Measurements from ENCODE around the gene ZBP1.

Gene ZBP1

DNA sequence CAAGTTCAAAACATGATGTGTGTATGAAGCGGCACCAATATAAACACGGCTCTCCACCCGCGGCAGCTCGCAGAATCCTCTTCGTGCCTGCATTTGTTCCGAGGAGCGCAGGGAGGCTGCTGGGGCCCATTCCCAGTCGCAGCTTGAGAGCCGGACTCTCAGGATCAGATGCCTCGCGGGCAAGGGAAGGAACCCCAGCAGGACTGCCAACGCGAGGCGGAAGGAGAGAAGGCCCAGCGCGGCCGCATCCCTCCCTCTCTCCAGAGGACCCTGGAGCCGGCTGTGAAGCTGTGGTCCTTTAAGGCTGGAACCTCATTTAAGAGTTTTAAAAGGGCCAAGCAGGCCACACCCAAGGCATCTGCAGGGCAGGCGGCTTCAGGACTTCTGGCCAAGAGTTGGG, 44.2 kb upstream of the ZBP1 start:
- H3K9me3 ChIP-seq (ENCODE audit: insufficient read depth, low read length) = no peaks in the 10 kb centered on the region
- H3K4me2 ChIP-seq (ENCODE audit: low read length) = no peak overlapping the region
- H2AFZ ChIP-seq (ENCODE audit: low read depth, low read length) = no peak overlapping the region
- H3K9ac ChIP-seq (ENCODE audit: low read length) = no peak overlapping the region
- no peaks in the 10 kb centered on the region for H4K20me1 ChIP-seq (ENCODE audit: insufficient read depth, low read length)
- no peaks in the 10 kb centered on the region for H3K4me1 ChIP-seq (ENCODE audit: low read length)
- no peaks in the 10 kb centered on the region for H3K36me3 ChIP-seq (replicated peaks; ENCODE audit: low read depth, low read length)
- no peaks in the 10 kb centered on the region for H3K79me2 ChIP-seq (ENCODE audit: low read length)
- H3K4me3 ChIP-seq (ENCODE audit: low read length) = no peak overlapping the region
- TF ChIP-seq CTCF (IDR thresholded peaks at IDR 0.05; ENCODE audit: low read depth, low read length) = no peak
- no peak for TF ChIP-seq EZH2phosphoT487 (IDR thresholded peaks at IDR 0.05; ENCODE audit: low read depth)
- no peak overlapping the region for H3K27ac ChIP-seq (ENCODE audit: low read length)
- H3K27me3 ChIP-seq (ENCODE audit: low read depth, low read length) = peaks cover 32% of the 10 kb centered on the region

- H3K4me2 ChIP-seq (ENCODE audit: low read length) = no peak overlapping the region
- no peaks in the 10 kb centered on the region for H3K9me3 ChIP-seq (ENCODE audit: insufficient read depth, low read length)
- H4K20me1 ChIP-seq (ENCODE audit: insufficient read depth, low read length) = no peaks in the 10 kb centered on the region
- no peaks in the 10 kb centered on the region for H3K4me1 ChIP-seq (ENCODE audit: low read length)
- no peak overlapping the region for H3K4me3 ChIP-seq (ENCODE audit: low read length)
- H3K79me2 ChIP-seq (ENCODE audit: low read length) = no peaks in the 10 kb centered on the region
- no peak overlapping the region for H2AFZ ChIP-seq (ENCODE audit: low read depth, low read length)
- H3K36me3 ChIP-seq (replicated peaks; ENCODE audit: low read depth, low read length) = no peaks in the 10 kb centered on the region
- no peak overlapping the region for H3K27ac ChIP-seq (ENCODE audit: low read length)
- H3K27me3 ChIP-seq (ENCODE audit: low read depth, low read length) = peaks cover 35% of the 10 kb centered on the region
- H3K9ac ChIP-seq (ENCODE audit: low read length) = no peak overlapping the region
- TF ChIP-seq EZH2phosphoT487 (IDR thresholded peaks at IDR 0.05; ENCODE audit: low read depth) (no peak), CTCF (IDR thresholded peaks at IDR 0.05; ENCODE audit: low read depth, low read length) (no peak)
Measured at GRCh38 chr20:57663681-57664451, 43.6 kb upstream of the ZBP1 start.

- Histone ChIP-seq H3K4me2 (ENCODE audit: low read length) (no peak overlapping the region), H3K9ac (ENCODE audit: low read length) (no peak overlapping the region), H3K79me2 (ENCODE audit: low read length) (no peaks in the 10 kb centered on the region), H3K27me3 (ENCODE audit: low read depth, low read length) (peaks cover 34% of the 10 kb centered on the region), H3K27ac (ENCODE audit: low read length) (no peak overlapping the region), H3K36me3 (replicated peaks; ENCODE audit: low read depth, low read length) (no peaks in the 10 kb centered on the region), H3K4me1 (ENCODE audit: low read length) (no peaks in the 10 kb centered on the region), H3K4me3 (ENCODE audit: low read length) (no peak overlapping the region), H2AFZ (ENCODE audit: low read depth, low read length) (no peak overlapping the region), H4K20me1 (ENCODE audit: insufficient read depth, low read length) (no peaks in the 10 kb centered on the region), H3K9me3 (ENCODE audit: insufficient read depth, low read length) (no peaks in the 10 kb centered on the region)
- no peak for TF ChIP-seq EZH2phosphoT487 (IDR thresholded peaks at IDR 0.05; ENCODE audit: low read depth)
- TF ChIP-seq CTCF (IDR thresholded peaks at IDR 0.05; ENCODE audit: low read depth, low read length) = no peak
Measured at GRCh38 chr20:57663241-57663640, 43.0 kb upstream of the ZBP1 start.

GRCh38 chr20:57662456-57663240, 42.4 kb upstream of the ZBP1 start:
- Histone ChIP-seq H2AFZ (ENCODE audit: low read depth, low read length) (no peak overlapping the region), H3K9ac (ENCODE audit: low read length) (no peak overlapping the region), H4K20me1 (ENCODE audit: insufficient read depth, low read length) (no peaks in the 10 kb centered on the region), H3K36me3 (replicated peaks; ENCODE audit: low read depth, low read length) (no peaks in the 10 kb centered on the region), H3K27me3 (ENCODE audit: low read depth, low read length) (peaks cover 34% of the 10 kb centered on the region), H3K79me2 (ENCODE audit: low read length) (no peaks in the 10 kb centered on the region), H3K4me3 (ENCODE audit: low read length) (no peak overlapping the region), H3K4me1 (ENCODE audit: low read length) (no peaks in the 10 kb centered on the region), H3K27ac (ENCODE audit: low read length) (no peak overlapping the region), H3K9me3 (ENCODE audit: insufficient read depth, low read length) (no peaks in the 10 kb centered on the region), H3K4me2 (ENCODE audit: low read length) (no peak overlapping the region)
- TF ChIP-seq CTCF (IDR thresholded peaks at IDR 0.05; ENCODE audit: low read depth, low read length) (no peak), EZH2phosphoT487 (IDR thresholded peaks at IDR 0.05; ENCODE audit: low read depth) (no peak)
